ENCODE data around the gene MKNK2. TPM values are rescaled to one million over a fixed set of nuclear protein-coding genes. Genes with fewer than 3 reads are reported as not detected.

The MKNK2 gene
- polyA plus RNA-seq, 1 donor from 2014 or later = 27.6 TPM

DNA sequence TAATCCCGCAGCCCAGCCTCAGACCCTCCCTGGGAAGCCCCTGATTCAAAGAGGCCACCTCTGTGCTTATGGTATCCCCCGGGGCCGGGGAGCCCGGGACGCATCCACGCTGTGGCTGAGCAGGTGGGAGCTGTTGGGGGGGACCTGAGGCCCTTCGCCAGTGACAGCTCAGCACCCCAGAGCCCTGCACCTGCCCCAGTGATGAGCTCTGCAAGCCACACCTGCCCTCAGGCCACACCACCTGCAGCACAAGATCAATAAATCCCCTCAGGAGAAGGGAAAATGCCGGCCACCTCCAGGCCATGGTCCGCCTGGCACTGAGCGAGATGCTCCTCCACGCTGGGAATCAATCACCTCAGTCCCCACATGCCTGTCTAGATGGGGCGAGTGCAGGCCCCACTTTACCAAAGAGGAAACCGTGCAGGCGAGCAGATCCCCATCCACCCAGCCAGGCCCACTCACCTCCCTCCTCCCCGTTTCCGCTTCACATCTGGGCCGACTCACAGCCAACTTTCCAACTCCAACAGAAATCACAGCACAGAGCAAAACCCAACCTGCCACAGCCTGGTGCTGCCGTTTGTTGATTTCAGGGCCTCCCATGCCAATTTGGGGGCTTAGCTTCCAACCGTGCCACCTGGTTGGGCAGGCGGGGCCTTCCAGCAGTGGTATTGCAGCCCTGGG lies 32.3 kb upstream of the MKNK2 start:
- H3F3A ChIP-seq (ENCODE audit: insufficient read depth, low read length, poor library complexity, severe bottlenecking) = no peaks in the 10 kb centered on the region
- no peaks in the 10 kb centered on the region for H3K9me3 ChIP-seq (ENCODE audit: low read length)
- H2AFZ ChIP-seq (ENCODE audit: low read depth, low read length) = no peak overlapping the region
- no peaks in the 10 kb centered on the region for H3K79me2 ChIP-seq (replicated peaks; ENCODE audit: insufficient read depth, low read length)
- no peak overlapping the region for H3K4me3 ChIP-seq (ENCODE audit: low read length)
- H3K36me3 ChIP-seq (ENCODE audit: insufficient read depth, low read length) = no peaks in the 10 kb centered on the region
- no peak for TF ChIP-seq EP300 (conservative IDR thresholded peaks at IDR 0.05; ENCODE audit: poor library complexity, severe bottlenecking)
- TF ChIP-seq POLR2AphosphoS5 (IDR thresholded peaks at IDR 0.05) = no peak
- TF ChIP-seq MXI1 (conservative IDR thresholded peaks at IDR 0.05; ENCODE audit: poor library complexity, severe bottlenecking) = no peak
- no peak for TF ChIP-seq SMC3 (conservative IDR thresholded peaks at IDR 0.05; ENCODE audit: poor library complexity)
- TF ChIP-seq EZH2 (IDR thresholded peaks at IDR 0.05; ENCODE audit: borderline replicate concordance, insufficient read depth, low read length, poor library complexity, severe bottlenecking) = no peak
- TF ChIP-seq, protein P1, sequence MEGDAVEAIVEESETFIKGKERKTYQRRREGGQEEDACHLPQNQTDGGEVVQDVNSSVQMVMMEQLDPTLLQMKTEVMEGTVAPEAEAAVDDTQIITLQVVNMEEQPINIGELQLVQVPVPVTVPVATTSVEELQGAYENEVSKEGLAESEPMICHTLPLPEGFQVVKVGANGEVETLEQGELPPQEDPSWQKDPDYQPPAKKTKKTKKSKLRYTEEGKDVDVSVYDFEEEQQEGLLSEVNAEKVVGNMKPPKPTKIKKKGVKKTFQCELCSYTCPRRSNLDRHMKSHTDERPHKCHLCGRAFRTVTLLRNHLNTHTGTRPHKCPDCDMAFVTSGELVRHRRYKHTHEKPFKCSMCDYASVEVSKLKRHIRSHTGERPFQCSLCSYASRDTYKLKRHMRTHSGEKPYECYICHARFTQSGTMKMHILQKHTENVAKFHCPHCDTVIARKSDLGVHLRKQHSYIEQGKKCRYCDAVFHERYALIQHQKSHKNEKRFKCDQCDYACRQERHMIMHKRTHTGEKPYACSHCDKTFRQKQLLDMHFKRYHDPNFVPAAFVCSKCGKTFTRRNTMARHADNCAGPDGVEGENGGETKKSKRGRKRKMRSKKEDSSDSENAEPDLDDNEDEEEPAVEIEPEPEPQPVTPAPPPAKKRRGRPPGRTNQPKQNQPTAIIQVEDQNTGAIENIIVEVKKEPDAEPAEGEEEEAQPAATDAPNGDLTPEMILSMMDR (IDR thresholded peaks at IDR 0.05; ENCODE audit: poor library complexity, severe bottlenecking) = no peak
- no peak for TF ChIP-seq TAF1 (IDR thresholded peaks at IDR 0.05; ENCODE audit: low read depth)
- no peak for TF ChIP-seq RAD21 (conservative IDR thresholded peaks at IDR 0.05)
- TF ChIP-seq, protein P2, sequence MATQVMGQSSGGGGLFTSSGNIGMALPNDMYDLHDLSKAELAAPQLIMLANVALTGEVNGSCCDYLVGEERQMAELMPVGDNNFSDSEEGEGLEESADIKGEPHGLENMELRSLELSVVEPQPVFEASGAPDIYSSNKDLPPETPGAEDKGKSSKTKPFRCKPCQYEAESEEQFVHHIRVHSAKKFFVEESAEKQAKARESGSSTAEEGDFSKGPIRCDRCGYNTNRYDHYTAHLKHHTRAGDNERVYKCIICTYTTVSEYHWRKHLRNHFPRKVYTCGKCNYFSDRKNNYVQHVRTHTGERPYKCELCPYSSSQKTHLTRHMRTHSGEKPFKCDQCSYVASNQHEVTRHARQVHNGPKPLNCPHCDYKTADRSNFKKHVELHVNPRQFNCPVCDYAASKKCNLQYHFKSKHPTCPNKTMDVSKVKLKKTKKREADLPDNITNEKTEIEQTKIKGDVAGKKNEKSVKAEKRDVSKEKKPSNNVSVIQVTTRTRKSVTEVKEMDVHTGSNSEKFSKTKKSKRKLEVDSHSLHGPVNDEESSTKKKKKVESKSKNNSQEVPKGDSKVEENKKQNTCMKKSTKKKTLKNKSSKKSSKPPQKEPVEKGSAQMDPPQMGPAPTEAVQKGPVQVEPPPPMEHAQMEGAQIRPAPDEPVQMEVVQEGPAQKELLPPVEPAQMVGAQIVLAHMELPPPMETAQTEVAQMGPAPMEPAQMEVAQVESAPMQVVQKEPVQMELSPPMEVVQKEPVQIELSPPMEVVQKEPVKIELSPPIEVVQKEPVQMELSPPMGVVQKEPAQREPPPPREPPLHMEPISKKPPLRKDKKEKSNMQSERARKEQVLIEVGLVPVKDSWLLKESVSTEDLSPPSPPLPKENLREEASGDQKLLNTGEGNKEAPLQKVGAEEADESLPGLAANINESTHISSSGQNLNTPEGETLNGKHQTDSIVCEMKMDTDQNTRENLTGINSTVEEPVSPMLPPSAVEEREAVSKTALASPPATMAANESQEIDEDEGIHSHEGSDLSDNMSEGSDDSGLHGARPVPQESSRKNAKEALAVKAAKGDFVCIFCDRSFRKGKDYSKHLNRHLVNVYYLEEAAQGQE (IDR thresholded peaks at IDR 0.05; ENCODE audit: borderline replicate concordance) = no peak
- H3K9ac ChIP-seq (ENCODE audit: low read length) = no peak overlapping the region
- no peak overlapping the region for H3K27ac ChIP-seq (ENCODE audit: low read length)
- H3K27me3 ChIP-seq (ENCODE audit: insufficient read depth, low read depth, low read length) = no peaks in the 10 kb centered on the region
- no peaks in the 10 kb centered on the region for H3K9me2 ChIP-seq (ENCODE audit: insufficient read depth, low read length)
- no peak overlapping the region for H3K4me2 ChIP-seq (ENCODE audit: low read length)
- no peaks in the 10 kb centered on the region for H4K20me1 ChIP-seq (ENCODE audit: insufficient read depth)

DNA sequence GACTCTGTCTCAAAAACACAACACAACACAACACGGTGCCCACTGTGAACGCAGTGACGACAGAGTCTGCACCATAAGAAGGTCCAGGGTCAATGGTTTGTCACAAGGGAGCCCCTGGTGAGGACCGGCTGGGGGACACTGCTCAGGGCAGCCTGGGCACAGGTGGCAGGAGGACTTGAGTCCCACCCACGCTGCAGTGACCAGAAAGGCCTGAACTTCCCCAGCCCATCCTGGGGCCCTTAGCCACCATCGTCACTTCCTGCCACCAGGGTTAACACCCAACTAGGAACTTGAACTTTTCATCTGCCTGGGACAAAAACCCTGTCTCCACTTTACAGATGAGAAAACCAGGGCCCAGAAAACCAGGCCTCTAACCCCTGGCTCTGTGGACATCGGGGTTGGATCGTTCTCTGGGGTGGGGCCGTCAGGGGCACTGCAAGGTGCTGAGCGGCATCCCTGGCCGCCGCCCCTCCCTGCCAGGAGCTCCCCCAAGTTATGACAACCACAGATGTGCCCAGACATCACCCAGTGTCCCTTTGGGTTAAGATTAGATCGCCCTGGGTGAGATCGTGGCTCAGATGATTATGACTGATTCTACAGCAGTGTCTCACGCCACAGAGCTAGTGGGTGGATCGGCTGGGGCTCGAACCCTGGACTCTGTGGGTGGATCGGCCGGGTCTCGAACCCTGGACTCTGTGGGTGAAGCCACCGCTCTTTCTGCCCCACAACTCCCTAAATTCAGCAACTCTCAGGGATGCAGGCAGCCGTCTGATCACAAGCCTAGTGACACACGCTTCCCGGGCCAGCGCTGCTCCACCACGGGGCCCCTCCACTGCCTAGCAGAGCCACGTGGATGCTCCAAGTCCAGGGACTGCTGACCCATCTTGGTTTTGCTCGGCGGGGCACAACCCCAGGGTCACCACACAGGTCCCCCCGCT lies 31.1 kb upstream of the MKNK2 start:
- Histone ChIP-seq H3K9me2 (ENCODE audit: insufficient read depth, low read length) (no peaks in the 10 kb centered on the region), H3K4me3 (ENCODE audit: low read length) (no peak overlapping the region), H3K4me2 (ENCODE audit: low read length) (no peak overlapping the region), H3K27me3 (ENCODE audit: insufficient read depth, low read depth, low read length) (no peaks in the 10 kb centered on the region), H3K36me3 (ENCODE audit: insufficient read depth, low read length) (no peaks in the 10 kb centered on the region), H3K27ac (ENCODE audit: low read length) (no peak overlapping the region), H2AFZ (ENCODE audit: low read depth, low read length) (no peak overlapping the region), H3K9me3 (ENCODE audit: low read length) (no peaks in the 10 kb centered on the region), H3K79me2 (replicated peaks; ENCODE audit: insufficient read depth, low read length) (no peaks in the 10 kb centered on the region), H3F3A (ENCODE audit: insufficient read depth, low read length, poor library complexity, severe bottlenecking) (no peaks in the 10 kb centered on the region), H3K9ac (ENCODE audit: low read length) (no peak overlapping the region), H4K20me1 (ENCODE audit: insufficient read depth) (no peaks in the 10 kb centered on the region)
- TF ChIP-seq EP300 (conservative IDR thresholded peaks at IDR 0.05; ENCODE audit: poor library complexity, severe bottlenecking) (no peak), POLR2AphosphoS5 (IDR thresholded peaks at IDR 0.05) (no peak), TAF1 (IDR thresholded peaks at IDR 0.05; ENCODE audit: low read depth) (no peak), SMC3 (conservative IDR thresholded peaks at IDR 0.05; ENCODE audit: poor library complexity) (no peak), MXI1 (conservative IDR thresholded peaks at IDR 0.05; ENCODE audit: poor library complexity, severe bottlenecking) (no peak), RAD21 (conservative IDR thresholded peaks at IDR 0.05) (no peak), EZH2 (IDR thresholded peaks at IDR 0.05; ENCODE audit: borderline replicate concordance, insufficient read depth, low read length, poor library complexity, severe bottlenecking) (no peak)
- TF ChIP-seq, protein P2 (IDR thresholded peaks at IDR 0.05; ENCODE audit: borderline replicate concordance) = no peak
- TF ChIP-seq, protein P1 (IDR thresholded peaks at IDR 0.05; ENCODE audit: poor library complexity, severe bottlenecking) = no peak
